LHCN-M2 (cell line): ENCODE results near the gene SLC18A2. TPM values are rescaled to one million over a fixed set of nuclear protein-coding genes. Genes with fewer than 3 reads are reported as not detected.
"Not testable (repeated sequence)": the region's sequence is repeated elsewhere in the genome, so short reads cannot be mapped to it uniquely, and the experiment has no call there.

Experiments used
- DNase-seq: peaks from one replicate; pipeline ENCODE4 v3.0.0-alpha.2; 2012; ENCODE audit warnings: low read depth
- total RNA-seq: library from RNA; depleted of rRNA; stranded (reverse); fragments of >200 nt; gene quantifications from 2 replicates; pipeline ENCODE4 v1.2.3, GENCODE V29; 2014

Gene SLC18A2
- total RNA-seq, 1 experiment from 2014 or later, result not detected

- DNase-seq, result peak; percentile 1
Observed at GRCh38 chr10:117262291-117262902, 21.5 kb downstream of the SLC18A2 start.

GRCh38 chr10:117262903-117263293 is 22.0 kb downstream of the SLC18A2 start:
- no peak for DNase-seq

- no peak for DNase-seq
Observed at GRCh38 chr10:117264782-117265181, 23.9 kb downstream of the SLC18A2 start.

- DNase-seq, result no peak
Observed at GRCh38 chr10:117266400-117266799, 25.5 kb downstream of the SLC18A2 start.

- DNase-seq, result no peak
Observed at GRCh38 chr10:117266812-117267211, 25.9 kb downstream of the SLC18A2 start.

- DNase-seq, result no peak
Observed at GRCh38 chr10:117268258-117268657, 27.3 kb downstream of the SLC18A2 start.

GRCh38 chr10:117268907-117269306 is 28.0 kb downstream of the SLC18A2 start:
- DNase-seq, result no peak

- peak; percentile 3 for DNase-seq
Observed at GRCh38 chr10:117271427-117271826, 30.5 kb downstream of the SLC18A2 start.

GRCh38 chr10:117272195-117273076 is 31.5 kb downstream of the SLC18A2 start:
- DNase-seq, result no peak

GRCh38 chr10:117273980-117274379 is 33.1 kb downstream of the SLC18A2 start:
- no peak for DNase-seq

GRCh38 chr10:117274509-117274908 is 33.6 kb downstream of the SLC18A2 start:
- no peak for DNase-seq

GRCh38 chr10:117275121-117275520 is 34.2 kb downstream of the SLC18A2 start:
- no peak for DNase-seq

- DNase-seq, result no peak
Observed at GRCh38 chr10:117277675-117278074, 36.8 kb downstream of the SLC18A2 start.

GRCh38 chr10:117284716-117285494 is 44.0 kb downstream of the SLC18A2 start:
- no peak for DNase-seq

- DNase-seq, result not testable (repeated sequence)
Observed at GRCh38 chr10:117290872-117291271, 50.0 kb downstream of the SLC18A2 start.

GRCh38 chr10:117294039-117294645 is 53.2 kb downstream of the SLC18A2 start:
- no peak for DNase-seq

- DNase-seq, result no peak
Observed at GRCh38 chr10:117294735-117295134, 53.8 kb downstream of the SLC18A2 start.

- DNase-seq, result no peak
Observed at GRCh38 chr10:117298219-117298618, 57.3 kb downstream of the SLC18A2 start.

- DNase-seq, result no peak
Observed at GRCh38 chr10:117299435-117299834, 58.5 kb downstream of the SLC18A2 start.

GRCh38 chr10:117300671-117301070 is 59.8 kb downstream of the SLC18A2 start:
- DNase-seq, result no peak

- DNase-seq, result not testable (repeated sequence)
Observed at GRCh38 chr10:117303451-117303850, 62.5 kb downstream of the SLC18A2 start.

- no peak for DNase-seq
Observed at GRCh38 chr10:117306674-117307073, 65.8 kb downstream of the SLC18A2 start.
